Mucosa of gallbladder (tissue), 1 donor: ENCODE results near the gene CCR7. TPM values are rescaled to one million over a fixed set of nuclear protein-coding genes. Genes with fewer than 3 reads are reported as not detected.
"Not testable (repeated sequence)": the region's sequence is repeated elsewhere in the genome, so short reads cannot be mapped to it uniquely, and the experiment has no call there.

Experiments used
- DNase-seq: peaks from one replicate; pipeline ENCODE4 v3.0.0-alpha.2; 2020; ENCODE audit warnings: low spot score
- total RNA-seq: library from RNA; stranded (reverse); gene quantifications from one replicate; pipeline ENCODE4 v1.2.1, GENCODE V29; 2021
- donor health status: DM: no; HTN: no; CAD: no.

Gene CCR7
- total RNA-seq, 1 donor from 2014 or later = 1.3 TPM

- no peak for DNase-seq
These were observed 32.5 kb upstream of the CCR7 start for GRCh38 chr17:40597556-40598300.

GRCh38 chr17:40597156-40597555 is 31.9 kb upstream of the CCR7 start:
- no peak for DNase-seq

- DNase-seq = no peak
These were observed 31.1 kb upstream of the CCR7 start for GRCh38 chr17:40596261-40596919.

GRCh38 chr17:40590742-40591141 is 25.5 kb upstream of the CCR7 start:
- no peak for DNase-seq

- DNase-seq = no peak
These were observed 23.3 kb upstream of the CCR7 start for GRCh38 chr17:40588552-40588951.

DNA sequence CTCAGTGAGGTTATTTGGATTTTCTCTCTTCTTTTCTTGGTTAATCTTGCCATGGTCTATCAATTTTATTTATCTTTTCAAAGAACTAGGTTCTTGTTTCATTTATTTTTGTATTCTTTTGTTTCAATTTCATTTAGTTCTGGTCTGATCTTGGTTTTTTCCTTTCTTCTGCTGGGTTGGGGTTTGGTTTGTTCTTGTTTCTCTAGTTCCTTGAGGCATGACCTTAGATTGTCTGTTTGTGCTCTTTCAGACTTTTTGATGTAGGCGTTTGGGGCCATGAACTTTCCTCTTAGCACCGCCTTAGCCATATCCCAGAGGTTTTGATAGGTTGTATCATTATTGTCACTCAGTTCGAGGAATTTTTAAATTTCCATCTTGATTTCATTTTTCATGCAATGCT is 21.0 kb upstream of the CCR7 start:
- DNase-seq = not testable (repeated sequence)

- not testable (repeated sequence) for DNase-seq
These were observed 19.7 kb upstream of the CCR7 start for GRCh38 chr17:40584950-40585349.

GRCh38 chr17:40582328-40582901 is 17.1 kb upstream of the CCR7 start:
- DNase-seq = peak; percentile 50

- no peak for DNase-seq
These were observed 14.9 kb upstream of the CCR7 start for GRCh38 chr17:40580140-40580539.

GRCh38 chr17:40579471-40579870 is 14.2 kb upstream of the CCR7 start:
- no peak for DNase-seq

DNA sequence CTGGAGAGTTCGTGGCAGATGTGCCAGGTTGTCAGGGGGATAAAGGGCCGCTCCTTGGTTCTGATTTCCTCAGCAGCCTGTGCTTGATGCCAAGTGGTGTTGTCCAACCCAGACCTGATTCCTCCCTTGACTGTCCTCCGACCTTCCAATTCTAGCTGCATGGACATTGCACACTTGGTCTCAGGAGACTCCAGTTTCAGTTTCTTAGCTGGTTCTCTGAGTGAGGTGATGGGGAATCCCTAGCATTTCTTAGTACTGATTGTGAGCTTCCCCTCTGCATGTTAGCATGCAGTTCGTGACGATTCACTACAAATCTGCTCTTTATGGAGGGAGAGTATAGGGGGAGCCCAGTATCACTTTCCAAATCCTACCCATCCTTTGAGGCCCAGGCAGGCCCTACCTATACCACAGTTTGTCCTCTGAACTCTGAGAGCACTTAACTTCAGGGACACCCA is 12.4 kb upstream of the CCR7 start:
- DNase-seq = no peak

- DNase-seq = no peak
These were observed 11.0 kb upstream of the CCR7 start for GRCh38 chr17:40576113-40576740.

DNA sequence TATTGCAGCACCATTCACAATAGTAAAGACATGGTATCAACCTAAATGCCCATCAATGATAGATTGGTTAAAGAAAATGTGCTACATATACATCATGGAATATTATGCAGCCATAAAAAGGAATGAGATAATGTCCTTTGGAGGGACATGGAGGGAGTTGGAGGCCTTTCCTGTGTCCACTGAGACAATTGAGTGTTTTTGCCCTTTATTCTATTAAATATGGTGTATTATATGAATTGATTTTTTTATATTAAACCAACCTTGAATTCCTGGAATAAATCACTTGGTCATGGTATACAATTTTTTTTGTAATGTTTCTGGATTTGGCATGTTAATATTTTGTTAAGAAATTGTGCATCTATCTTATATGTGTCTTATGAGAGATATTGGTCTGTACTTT is 9.0 kb upstream of the CCR7 start:
- DNase-seq = no peak

GRCh38 chr17:40572245-40572993 is 7.1 kb upstream of the CCR7 start:
- not testable (repeated sequence) for DNase-seq

DNA sequence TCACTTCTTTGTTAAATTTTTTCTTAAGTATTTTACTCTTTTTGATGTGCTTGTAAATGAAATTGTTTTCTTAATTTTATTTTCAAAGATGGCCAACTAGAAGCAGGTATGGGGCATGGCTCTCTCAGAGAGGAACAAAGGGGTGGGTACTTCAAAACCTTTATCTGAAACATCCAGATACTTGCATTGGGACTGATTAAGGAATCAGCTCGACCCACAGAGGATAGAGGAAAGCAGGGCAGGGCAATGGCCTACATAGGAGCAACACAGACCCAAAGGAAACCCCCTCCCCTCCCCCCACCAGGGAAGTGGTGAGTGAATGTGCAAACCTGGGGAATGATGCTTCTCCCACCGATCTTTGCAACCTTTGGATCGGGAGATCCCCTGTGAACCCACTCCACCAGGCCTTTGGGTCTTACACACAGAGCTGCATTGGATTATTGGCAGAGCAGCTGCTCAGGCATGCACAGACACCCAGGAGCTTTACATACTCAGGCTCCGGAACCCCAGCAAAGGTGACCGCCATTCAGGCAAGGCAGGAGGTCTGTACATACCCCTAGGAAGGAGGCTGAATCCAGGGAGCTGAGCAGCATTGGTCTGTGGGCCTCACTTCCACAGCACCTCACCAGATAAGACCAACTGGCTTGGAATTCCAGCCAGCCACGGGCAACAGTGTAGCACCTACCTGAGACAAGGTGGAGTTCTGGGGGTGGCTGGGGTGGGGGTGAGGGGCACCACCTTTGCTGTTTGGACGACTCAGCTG is 3.0 kb upstream of the CCR7 start:
- DNase-seq = no peak

DNA sequence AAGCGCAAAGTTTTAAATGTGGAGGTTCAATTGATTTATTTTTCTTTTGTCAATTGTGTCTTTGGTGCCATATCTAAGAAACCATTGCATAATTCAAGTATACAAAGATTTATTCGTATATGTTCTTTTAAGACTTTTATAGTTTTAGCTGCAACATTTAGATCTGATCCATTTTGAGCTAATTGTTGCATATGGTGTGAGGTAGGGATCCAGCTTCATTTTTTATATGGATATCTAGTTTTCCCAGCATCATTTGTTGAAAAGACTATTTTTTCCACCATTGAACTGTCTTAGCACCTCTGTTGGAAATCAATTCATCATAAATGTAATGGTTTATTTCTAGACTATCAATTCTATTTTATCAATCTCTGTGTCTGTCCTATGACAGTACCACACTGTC is 2.1 kb upstream of the CCR7 start:
- DNase-seq = no peak

DNA sequence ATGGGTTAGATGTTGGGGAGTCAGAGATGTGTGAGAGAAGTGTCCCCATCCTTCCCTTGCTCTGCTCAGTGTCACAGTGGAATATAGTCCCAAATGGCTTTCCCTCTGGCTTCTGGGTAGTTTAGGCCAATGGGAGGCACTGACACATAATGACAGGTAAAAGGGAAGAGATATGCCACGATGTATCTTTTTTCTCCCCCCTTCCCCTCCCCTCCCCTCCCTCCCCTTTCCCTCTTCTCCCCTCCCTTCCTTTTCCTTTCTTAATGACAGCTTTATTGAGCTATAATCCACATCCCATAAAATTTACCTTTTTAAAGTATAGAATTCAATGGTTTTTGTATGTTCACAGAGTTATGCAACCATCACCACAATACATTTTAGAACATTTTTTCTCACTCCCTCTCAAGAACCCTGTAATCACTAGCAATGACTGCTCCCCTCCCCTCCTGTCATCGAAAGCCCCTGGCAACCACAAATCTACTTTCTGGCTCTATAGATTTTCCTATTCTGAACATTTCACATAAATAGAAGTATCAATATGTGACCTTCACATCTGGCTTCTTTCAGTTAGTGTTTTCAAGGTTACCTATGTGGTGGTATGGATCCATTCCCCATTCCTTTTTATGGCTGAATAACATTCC is 617 bp upstream of the CCR7 start:
- no peak for DNase-seq

- DNase-seq = no peak
These were observed 933 bp downstream of the CCR7 start for GRCh38 chr17:40564195-40564882.

- no peak for DNase-seq
These were observed 1.8 kb downstream of the CCR7 start for GRCh38 chr17:40563220-40564052.
